Caki2 (cell line): ENCODE measurements around the gene WASHC4. TPM values are rescaled to one million over a fixed set of nuclear protein-coding genes. Genes with fewer than 3 reads are reported as not detected.

Experiments used
- DNase-seq: peaks from one replicate; pipeline ENCODE4 v3.0.0-alpha.2; 2015; ENCODE audit warnings: low read depth
- in situ Hi-C: cut with HindIII; loops from 2 replicates; pipeline ENCODE4 v1.10.0; 2016; ENCODE audit warnings: low sequenced_read_pairs, low pct_unique_long_range_greater_than_20kb, mixed read lengths
- total RNA-seq: library from RNA; depleted of rRNA; stranded (reverse); fragments of >200 nt; shearing (Covaris generic); gene quantifications from 2 replicates; pipeline ENCODE4 v1.2.3, GENCODE V29; 2014; ENCODE audit warnings: low replicate concordance

WASHC4 gene
- total RNA-seq, 1 experiment from 2014 or later, result 13.7 TPM

GRCh38 chr12:105189293-105189692 is 81.8 kb downstream of the WASHC4 start:
- in situ Hi-C loops, result no loop called here

DNA sequence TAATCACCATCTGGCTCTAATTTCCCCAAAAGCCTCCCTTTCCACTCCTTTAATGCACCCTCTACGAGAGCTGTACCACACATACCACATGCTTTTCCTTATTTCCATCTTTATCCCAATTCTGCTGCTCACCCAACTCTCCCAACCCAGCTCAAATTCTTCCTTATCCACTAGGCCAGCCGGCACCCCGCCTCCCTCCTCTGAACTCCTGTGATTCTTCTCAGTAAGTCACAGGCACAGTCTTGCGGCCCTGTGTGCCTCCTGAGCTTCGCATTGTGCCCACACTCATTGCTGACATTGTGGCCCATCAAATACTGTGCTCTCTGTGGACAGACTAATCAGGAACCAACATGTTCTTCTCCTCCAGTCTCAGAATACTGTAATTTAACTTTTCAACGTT is 83.0 kb downstream of the WASHC4 start:
- in situ Hi-C loops, result no loop called here
- no peak for DNase-seq

More at GRCh38 chr12:105189293-105189692, 81.8 kb downstream of the WASHC4 start:
- DNase-seq, result no peak

DNA sequence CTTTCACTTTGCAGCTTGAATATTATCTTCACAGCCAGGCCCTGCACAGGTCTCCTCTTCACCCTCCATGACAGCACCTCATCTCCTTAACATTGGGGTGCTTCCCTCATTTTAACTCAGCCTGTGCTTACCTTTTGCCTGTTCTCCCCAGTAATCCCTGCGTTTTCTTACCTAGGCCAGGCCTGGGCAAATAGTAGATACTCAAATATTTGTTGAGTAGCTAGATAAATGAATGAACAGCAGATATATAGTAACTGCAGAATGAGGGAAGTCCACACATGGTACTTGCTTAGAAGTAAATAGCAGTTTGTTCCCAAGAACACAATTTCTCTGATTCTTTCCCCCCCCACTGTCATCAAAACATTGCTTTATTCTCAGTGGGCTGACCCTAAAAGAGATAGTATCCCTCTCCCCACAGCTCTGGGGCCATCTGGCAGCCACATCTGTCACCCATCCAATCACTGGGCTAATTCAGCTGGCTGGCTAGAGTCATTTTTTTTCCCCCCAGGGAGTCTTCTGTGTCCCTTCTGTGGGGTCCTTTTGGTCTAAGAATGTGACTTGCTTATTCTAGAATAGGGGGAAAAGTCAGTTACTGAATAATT is 85.2 kb downstream of the WASHC4 start:
- no peak for DNase-seq
- in situ Hi-C loops, result no loop called here

DNA sequence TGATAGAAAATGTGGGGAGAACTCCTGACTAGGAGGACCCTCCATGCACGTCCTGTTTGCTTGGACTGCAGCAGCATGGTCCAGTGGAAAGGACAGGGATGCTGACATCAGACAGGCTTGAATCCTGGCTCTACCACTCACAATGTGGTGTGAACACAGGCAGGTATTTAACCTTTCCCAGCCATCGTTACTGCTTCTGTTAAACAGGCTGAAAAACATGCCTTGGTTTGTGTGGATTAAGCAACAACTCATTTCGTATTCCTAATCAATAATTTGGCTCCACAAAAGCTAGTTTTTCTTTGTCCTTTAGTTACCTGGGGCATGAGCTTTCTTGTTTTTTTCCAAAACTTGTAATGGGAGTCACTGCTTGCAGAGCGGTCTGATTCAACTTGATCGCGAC is 87.4 kb downstream of the WASHC4 start:
- in situ Hi-C loops, result no loop called here
- no peak for DNase-seq

- in situ Hi-C loops, result no loop called here
- no peak for DNase-seq
Measured at GRCh38 chr12:105196090-105196489, 88.6 kb downstream of the WASHC4 start.

DNA sequence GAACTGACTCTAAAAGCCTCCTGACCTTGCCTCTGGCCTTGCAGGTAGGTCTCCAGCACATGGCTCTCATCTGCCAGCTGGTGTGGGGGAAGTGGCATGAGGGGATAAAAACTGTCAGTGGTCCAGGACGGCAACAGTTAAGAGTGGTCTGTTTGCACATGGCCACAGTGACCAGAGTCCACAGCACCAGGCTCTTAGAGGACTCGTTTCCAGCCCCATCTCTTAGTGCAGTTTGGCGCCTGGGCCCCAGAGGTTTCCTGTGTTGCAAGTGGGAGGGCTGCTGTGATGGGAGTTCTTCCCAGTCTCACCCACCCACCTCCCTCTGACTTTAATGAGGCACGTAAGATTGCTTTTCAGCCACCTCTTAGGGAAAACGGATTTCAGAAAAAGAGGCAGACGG is 91.4 kb downstream of the WASHC4 start:
- no peak for DNase-seq
- in situ Hi-C loops, result no loop called here

DNA sequence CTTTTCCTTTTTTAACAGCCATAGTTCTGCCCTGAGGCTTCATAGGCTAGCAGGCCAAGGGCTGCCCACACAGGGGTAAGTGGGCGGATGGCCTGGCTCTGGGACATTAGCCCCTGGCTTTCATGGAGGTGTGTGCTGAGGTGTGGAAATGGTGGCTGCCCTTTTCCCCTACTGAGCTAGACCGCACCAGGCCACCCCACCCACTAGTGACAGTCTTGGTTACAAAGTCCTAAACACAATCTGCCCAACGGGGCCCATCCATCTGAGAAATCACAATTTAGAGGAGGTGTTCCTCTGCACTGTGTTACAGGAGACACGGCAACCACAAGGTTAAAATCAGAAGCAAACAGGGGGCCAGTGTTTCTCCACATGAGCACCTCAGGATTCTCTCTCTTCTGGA is 92.9 kb downstream of the WASHC4 start:
- in situ Hi-C loops, result no loop called here
- DNase-seq, result no peak

GRCh38 chr12:105201299-105201698 is 93.8 kb downstream of the WASHC4 start:
- DNase-seq, result no peak

GRCh38 chr12:105202202-105202601 is 94.7 kb downstream of the WASHC4 start:
- DNase-seq, result no peak
- in situ Hi-C loops, result no loop called here

More at GRCh38 chr12:105201299-105201698, 93.8 kb downstream of the WASHC4 start:
- in situ Hi-C loops, result no loop called here

GRCh38 chr12:105204127-105204526 is 96.6 kb downstream of the WASHC4 start:
- no peak for DNase-seq
- in situ Hi-C loops, result no loop called here

DNA sequence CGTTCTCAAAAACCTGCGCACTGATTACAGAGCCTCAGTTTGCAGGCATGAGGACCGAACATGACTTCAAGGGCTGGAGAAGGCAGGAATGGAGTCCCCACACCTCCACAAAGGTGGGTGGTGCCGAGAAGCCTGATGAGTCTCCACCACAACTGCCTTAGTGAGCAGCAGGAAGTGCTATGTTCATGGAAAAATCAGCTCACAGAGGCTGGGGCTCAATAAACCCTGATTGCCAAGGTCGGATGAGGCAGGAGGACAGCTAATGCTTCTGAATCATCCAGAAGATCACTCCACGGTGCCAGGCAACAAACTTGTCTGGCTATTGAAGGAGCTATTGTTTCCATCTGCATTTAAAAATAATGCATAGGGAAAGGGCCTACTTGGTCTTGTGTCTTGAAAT is 97.4 kb downstream of the WASHC4 start:
- no peak for DNase-seq
- in situ Hi-C loops, result no loop called here

GRCh38 chr12:105205322-105206048 is 98.0 kb downstream of the WASHC4 start:
- in situ Hi-C loops, result no loop called here
- no peak for DNase-seq

DNA sequence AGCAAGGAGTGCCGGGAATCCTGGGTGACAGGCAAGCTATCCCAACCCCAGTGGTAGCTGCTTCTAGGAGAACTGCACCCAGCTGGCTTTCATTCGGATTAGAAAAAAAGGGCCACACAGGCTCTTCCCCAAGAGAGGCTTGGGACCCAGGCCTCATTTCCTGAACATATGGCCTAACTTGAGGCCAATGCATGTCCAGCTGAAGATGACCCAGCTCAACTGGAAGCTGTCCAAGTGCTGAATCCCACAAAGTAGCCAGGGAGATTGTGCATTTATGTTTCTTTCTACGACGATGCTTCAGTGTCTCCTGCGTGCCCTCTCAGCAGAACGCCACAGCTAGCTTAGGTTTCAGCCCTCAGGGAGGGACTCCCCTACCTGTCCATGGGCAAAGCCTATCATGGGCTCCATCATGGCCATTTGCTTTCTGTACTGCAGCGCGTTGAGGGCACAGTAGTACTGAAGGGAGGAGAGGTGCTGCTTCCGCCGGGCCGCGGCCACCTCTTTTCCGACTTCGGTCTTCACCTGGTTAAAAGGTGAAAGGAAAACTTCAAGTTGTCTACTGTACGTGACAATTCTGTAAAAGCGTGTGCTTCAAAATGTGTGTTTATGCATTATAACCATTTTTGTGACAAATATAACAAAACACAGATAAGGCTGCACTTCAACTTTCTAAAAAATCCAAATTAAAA is 99.3 kb downstream of the WASHC4 start:
- in situ Hi-C loops, result no loop called here
- DNase-seq, result no peak

DNA sequence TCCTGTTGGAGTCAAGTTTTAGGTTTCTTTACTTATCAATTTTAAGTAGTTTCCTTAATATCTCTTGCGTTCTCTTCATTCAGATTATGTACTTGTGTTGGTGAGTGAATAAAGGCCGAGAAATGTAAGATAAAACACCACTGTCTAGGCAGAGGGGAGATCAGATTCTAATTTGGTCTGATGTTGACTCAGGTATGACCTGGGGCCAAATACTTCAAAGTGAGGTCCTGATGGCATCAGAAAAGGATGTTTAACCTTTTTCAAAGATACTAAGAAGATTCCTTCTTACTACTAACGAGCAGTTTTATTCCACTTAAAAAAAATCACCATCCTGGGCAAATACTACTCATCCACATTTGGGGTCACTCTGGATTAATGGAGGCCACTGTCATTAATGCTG is 101.6 kb downstream of the WASHC4 start:
- in situ Hi-C loops, result no loop called here
- no peak for DNase-seq

DNA sequence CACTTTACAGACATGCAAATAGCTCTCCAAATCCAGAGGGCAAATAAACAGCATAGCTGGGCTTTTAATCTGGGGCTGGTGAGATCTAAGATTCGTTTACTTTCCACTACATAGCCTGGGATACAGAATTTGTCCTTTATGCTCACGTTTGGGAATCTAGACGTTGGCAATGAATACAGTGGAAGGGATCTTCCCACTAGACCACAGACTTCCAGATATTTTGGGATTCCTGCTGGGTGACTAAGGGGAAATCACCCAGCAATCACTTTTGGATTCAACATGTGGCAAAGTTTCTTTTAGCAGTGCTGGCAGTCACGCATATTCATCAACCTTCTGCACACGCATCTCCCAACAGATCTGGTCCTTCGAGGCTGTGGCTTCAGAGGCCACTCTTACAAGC is 104.9 kb downstream of the WASHC4 start:
- in situ Hi-C loops, result no loop called here

DNA sequence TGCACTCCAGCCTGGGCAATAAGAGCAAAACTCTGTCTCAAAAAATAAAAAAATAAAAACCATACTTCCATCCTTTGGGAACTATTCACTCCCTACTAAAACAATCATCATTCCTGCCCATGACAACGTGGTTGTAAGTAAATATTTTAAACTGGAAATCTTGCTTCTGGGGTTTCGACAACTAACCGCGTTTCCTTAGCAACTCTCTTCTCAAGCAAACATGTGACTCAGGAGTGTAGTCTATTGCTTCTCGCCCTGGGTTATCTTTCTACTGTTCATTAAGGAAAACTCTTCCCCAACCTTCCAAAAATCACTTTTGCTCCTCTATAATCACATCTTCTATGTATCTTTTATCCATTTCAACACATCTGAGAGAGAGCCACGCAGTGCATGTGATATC is 106.6 kb downstream of the WASHC4 start:
- in situ Hi-C loops, result no loop called here
- peak; percentile 11 for DNase-seq

More for the DNA sequence above, 104.9 kb downstream of the WASHC4 start:
- DNase-seq, result no peak

GRCh38 chr12:105214670-105215375 is 107.3 kb downstream of the WASHC4 start:
- peak; percentile 44 for DNase-seq
- in situ Hi-C loops, result no loop called here

- in situ Hi-C loops, result no loop called here
- DNase-seq, result no peak
Measured at GRCh38 chr12:105218434-105218833, 110.9 kb downstream of the WASHC4 start.
